ENCODE measurements around the gene IQSEC1. TPM values are rescaled to one million over a fixed set of nuclear protein-coding genes. Genes with fewer than 3 reads are reported as not detected.

IQSEC1 gene
- total RNA-seq, 1 donor from 2014 or later = 59.7 TPM

- intact Hi-C loops (cut with DNase I) = loop anchor here (5.0 kb wide), 1 partner anchor 82 kb away; no protein-coding TSS in a partner anchor
- peak; percentile 50 for DNase-seq (ENCODE audit: low spot score)
Measured at GRCh38 chr3:12995389-12996180, 77.6 kb downstream of the IQSEC1 start.

- intact Hi-C loops (cut with DNase I) = loop anchor here (5.0 kb wide), 1 partner anchor 83 kb away; no protein-coding TSS in a partner anchor
- DNase-seq (ENCODE audit: low spot score) = peak; percentile 95
Measured at GRCh38 chr3:12994607-12995388, 78.4 kb downstream of the IQSEC1 start.

GRCh38 chr3:12994357-12994606 lies 78.9 kb downstream of the IQSEC1 start:
- DNase-seq (ENCODE audit: low spot score) = peak; percentile 85
- intact Hi-C loops (cut with DNase I) = no loop called here

- DNase-seq (ENCODE audit: low spot score) = peak; percentile 76
- intact Hi-C loops (cut with DNase I) = no loop called here
Measured at GRCh38 chr3:12993517-12994356, 79.5 kb downstream of the IQSEC1 start.

- DNase-seq (ENCODE audit: low spot score) = peak; percentile 77
- intact Hi-C loops (cut with DNase I) = no loop called here
Measured at GRCh38 chr3:12992629-12993516, 80.4 kb downstream of the IQSEC1 start.

- DNase-seq (ENCODE audit: low spot score) = peak; percentile 65
- intact Hi-C loops (cut with DNase I) = no loop called here
Measured at GRCh38 chr3:12991861-12992281, 81.4 kb downstream of the IQSEC1 start.

GRCh38 chr3:12991481-12991837 lies 81.8 kb downstream of the IQSEC1 start:
- peak; percentile 46 for DNase-seq (ENCODE audit: low spot score)
- intact Hi-C loops (cut with DNase I) = no loop called here

GRCh38 chr3:12990781-12991480 lies 82.3 kb downstream of the IQSEC1 start:
- peak; percentile 63 for DNase-seq (ENCODE audit: low spot score)
- intact Hi-C loops (cut with DNase I) = no loop called here

GRCh38 chr3:12990306-12990705 lies 82.9 kb downstream of the IQSEC1 start:
- intact Hi-C loops (cut with DNase I) = no loop called here
- DNase-seq (ENCODE audit: low spot score) = peak; percentile 71

GRCh38 chr3:12988728-12989454 lies 84.3 kb downstream of the IQSEC1 start:
- DNase-seq (ENCODE audit: low spot score) = peak; percentile 70
- intact Hi-C loops (cut with DNase I) = no loop called here

GRCh38 chr3:12987602-12988001 lies 85.6 kb downstream of the IQSEC1 start:
- intact Hi-C loops (cut with DNase I) = no loop called here

GRCh38 chr3:12986986-12987385 lies 86.2 kb downstream of the IQSEC1 start:
- intact Hi-C loops (cut with DNase I) = no loop called here
- peak; percentile 77 for DNase-seq (ENCODE audit: low spot score)

More at GRCh38 chr3:12987602-12988001, 85.6 kb downstream of the IQSEC1 start:
- DNase-seq (ENCODE audit: low spot score) = no peak

GRCh38 chr3:12986521-12986920 lies 86.7 kb downstream of the IQSEC1 start:
- intact Hi-C loops (cut with DNase I) = no loop called here
- DNase-seq (ENCODE audit: low spot score) = peak; percentile 69

- no peak for DNase-seq (ENCODE audit: low spot score)
- intact Hi-C loops (cut with DNase I) = no loop called here
Measured at GRCh38 chr3:12986031-12986430, 87.2 kb downstream of the IQSEC1 start.

GRCh38 chr3:12985148-12985547 lies 88.1 kb downstream of the IQSEC1 start:
- DNase-seq (ENCODE audit: low spot score) = no peak
- intact Hi-C loops (cut with DNase I) = loop anchor here (2.0 kb wide), 1 partner anchor 30 kb away; no protein-coding TSS in a partner anchor

GRCh38 chr3:12984023-12984823 lies 89.0 kb downstream of the IQSEC1 start:
- intact Hi-C loops (cut with DNase I) = loop anchor here (2.0 to 5.0 kb wide), 2 partner anchors 29 to 92 kb away; no protein-coding TSS in a partner anchor
- no peak for DNase-seq (ENCODE audit: low spot score)

- DNase-seq (ENCODE audit: low spot score) = no peak
- intact Hi-C loops (cut with DNase I) = loop anchor here (5.0 kb wide), 1 partner anchor 91 kb away; no protein-coding TSS in a partner anchor
Measured at GRCh38 chr3:12983319-12983718, 89.9 kb downstream of the IQSEC1 start.

Measured in cardiac septum (tissue), 1 donor.